Measurements from ENCODE around the gene RAB28.

DNA sequence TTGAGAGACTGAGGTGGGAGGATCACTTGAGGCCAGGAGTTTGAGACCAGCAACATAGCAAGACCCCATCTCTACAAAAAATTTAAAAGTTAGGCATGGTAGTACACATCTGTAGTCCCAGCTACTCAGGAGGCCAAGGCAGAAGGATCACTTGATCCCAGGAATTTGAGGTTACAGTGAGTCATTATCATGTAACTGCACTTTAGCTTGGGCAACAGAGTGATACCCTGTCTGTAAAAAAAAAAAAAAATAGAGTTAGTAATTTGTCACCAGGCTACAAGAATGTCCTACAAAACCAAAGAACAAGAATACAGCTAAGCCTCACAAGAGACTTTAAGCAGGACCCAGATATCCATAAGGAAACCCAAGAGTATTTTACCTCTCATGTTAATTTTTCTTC is 27.0 kb upstream of the RAB28 start:
- TF ChIP-seq, protein P1, sequence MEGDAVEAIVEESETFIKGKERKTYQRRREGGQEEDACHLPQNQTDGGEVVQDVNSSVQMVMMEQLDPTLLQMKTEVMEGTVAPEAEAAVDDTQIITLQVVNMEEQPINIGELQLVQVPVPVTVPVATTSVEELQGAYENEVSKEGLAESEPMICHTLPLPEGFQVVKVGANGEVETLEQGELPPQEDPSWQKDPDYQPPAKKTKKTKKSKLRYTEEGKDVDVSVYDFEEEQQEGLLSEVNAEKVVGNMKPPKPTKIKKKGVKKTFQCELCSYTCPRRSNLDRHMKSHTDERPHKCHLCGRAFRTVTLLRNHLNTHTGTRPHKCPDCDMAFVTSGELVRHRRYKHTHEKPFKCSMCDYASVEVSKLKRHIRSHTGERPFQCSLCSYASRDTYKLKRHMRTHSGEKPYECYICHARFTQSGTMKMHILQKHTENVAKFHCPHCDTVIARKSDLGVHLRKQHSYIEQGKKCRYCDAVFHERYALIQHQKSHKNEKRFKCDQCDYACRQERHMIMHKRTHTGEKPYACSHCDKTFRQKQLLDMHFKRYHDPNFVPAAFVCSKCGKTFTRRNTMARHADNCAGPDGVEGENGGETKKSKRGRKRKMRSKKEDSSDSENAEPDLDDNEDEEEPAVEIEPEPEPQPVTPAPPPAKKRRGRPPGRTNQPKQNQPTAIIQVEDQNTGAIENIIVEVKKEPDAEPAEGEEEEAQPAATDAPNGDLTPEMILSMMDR (IDR thresholded peaks at IDR 0.05; ENCODE audit: insufficient read depth, low read depth, low read length): no peak
- no peak for TF ChIP-seq EZH2 (IDR thresholded peaks at IDR 0.05; ENCODE audit: insufficient read depth, low read length)
